GM13977 (cell line): ENCODE results near the gene MX2.

Experiments used
- DNase-seq: peaks from one replicate; pipeline ENCODE4 v3.0.0; 2012; ENCODE audit warnings: low spot score
- CTCF ChIP-seq: IDR thresholded peaks from 2 replicates; pipeline ENCODE4 v1.5.1; 2012; ENCODE audit warnings: mild to moderate bottlenecking, control low read depth; ENCODE audit not compliant: insufficient read depth; ENCODE audit errors: extremely low read depth, missing control alignments
- in situ Hi-C: fragments of 300-500 bp; cut with MboI; formaldehyde crosslinking; loops from one replicate; pipeline ENCODE4 v1.12.0; 2022; ENCODE audit warnings: low sequenced_read_pairs, low pct_unique_long_range_greater_than_20kb, mixed read lengths, inconsistent platforms; ENCODE audit not compliant: unreplicated experiment

MX2 gene

GRCh38 chr21:41402796-41403195 is 41.0 kb downstream of the MX2 start:
- in situ Hi-C loops: no loop called here
- no peak for TF ChIP-seq CTCF
- no peak for DNase-seq

GRCh38 chr21:41403331-41403730 is 41.5 kb downstream of the MX2 start:
- DNase-seq: no peak
- no peak for TF ChIP-seq CTCF
- in situ Hi-C loops: no loop called here

GRCh38 chr21:41403966-41404365 is 42.1 kb downstream of the MX2 start:
- TF ChIP-seq CTCF: no peak
- no peak for DNase-seq
- in situ Hi-C loops: no loop called here

- in situ Hi-C loops: no loop called here
- DNase-seq: no peak
- TF ChIP-seq CTCF: no peak
These were observed 43.5 kb downstream of the MX2 start for GRCh38 chr21:41405321-41405720.

- in situ Hi-C loops: no loop called here
- TF ChIP-seq CTCF: no peak
- no peak for DNase-seq
These were observed 44.5 kb downstream of the MX2 start for GRCh38 chr21:41406340-41406739.

GRCh38 chr21:41407541-41408460 is 46.0 kb downstream of the MX2 start:
- DNase-seq: no peak
- no peak for TF ChIP-seq CTCF
- in situ Hi-C loops: no loop called here
